Prostate gland (tissue), 2 donors: ENCODE results near the gene CUX1.

Experiments used
- CTCF ChIP-seq, 4 experiments: fragments of 200-600 bp in 2 of 4; fragments of 450-650 bp in 2 of 4; sonication (generic) in 2 of 4; IDR thresholded peaks; 1 replicate in 3 of 4; 2 replicates in 1 of 4; pipeline ENCODE4 v1.5.1; 2016 to 2019; ENCODE audit warnings: antibody characterized with exemption in 4 of 4, mild to moderate bottlenecking in 2 of 4, moderate library complexity in 2 of 4
- POLR2AphosphoS5 ChIP-seq: sonication (generic); formaldehyde crosslinking; IDR thresholded peaks from one replicate; pipeline ENCODE4 v1.6.1; 2017; ENCODE audit warnings: antibody characterized with exemption

GRCh38 chr7:101823096-101823495 is 5.7 kb downstream of the CUX1 start:
- no peak for TF ChIP-seq CTCF (IDR thresholded peaks at IDR 0.05)
- TF ChIP-seq POLR2AphosphoS5: no peak
